ENCODE data around the gene AGBL1. TPM values are rescaled to one million over a fixed set of nuclear protein-coding genes. Genes with fewer than 3 reads are reported as not detected.
A peak's percentile ranks its signal among the peaks of the same experiment; 100 is the strongest.

AGBL1 gene
- total and polyA plus RNA-seq, 2 donors: 1.5 TPM; not detected in 1

DNA sequence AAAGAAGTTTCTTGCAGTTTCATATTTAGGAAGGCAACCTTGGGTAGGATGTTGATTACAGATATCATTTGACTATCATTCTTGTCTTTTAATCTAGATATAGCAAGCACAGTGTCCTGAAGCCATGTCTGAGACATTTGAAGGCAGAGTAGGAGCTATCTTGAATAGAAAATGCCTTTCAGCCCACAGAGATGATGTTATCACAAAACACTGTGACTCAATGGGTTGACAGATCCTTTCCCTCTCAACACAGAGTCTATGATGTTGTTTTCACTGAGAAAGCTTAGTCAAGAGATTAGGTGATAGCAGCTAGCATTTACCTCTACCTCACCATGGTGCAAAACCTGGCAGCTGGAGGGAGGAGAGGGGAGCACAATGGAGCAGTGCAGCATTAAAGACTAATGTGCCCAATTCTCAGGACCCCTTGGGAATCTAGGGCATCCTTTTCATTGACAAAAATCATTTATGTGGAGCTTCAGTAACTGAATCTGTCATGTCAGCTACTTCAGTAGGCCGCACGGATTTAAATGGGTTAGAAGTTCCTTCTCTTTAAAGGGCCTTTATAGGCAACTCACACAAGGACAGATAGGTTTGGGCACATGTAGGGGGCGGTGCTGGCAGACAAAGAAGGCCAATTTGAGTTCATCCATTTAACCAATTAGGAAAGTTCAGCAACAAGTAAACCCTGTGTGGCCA, 121.8 kb downstream of the AGBL1 start:
- WGBS: 93% methylated on average over 3 of the region's 3 CpGs
- Histone ChIP-seq H3K4me1 (ENCODE audit: insufficient read depth) (no peaks in the 10 kb centered on the region), H3K4me3 (ENCODE audit: low read depth, low read length) (no peak overlapping the region), H3K27ac (ENCODE audit: low read depth) (no peak overlapping the region), H3K36me3 (ENCODE audit: insufficient read depth) (no peaks in the 10 kb centered on the region)
- DNase-seq (ENCODE audit: extremely low spot score): no peak

DNA sequence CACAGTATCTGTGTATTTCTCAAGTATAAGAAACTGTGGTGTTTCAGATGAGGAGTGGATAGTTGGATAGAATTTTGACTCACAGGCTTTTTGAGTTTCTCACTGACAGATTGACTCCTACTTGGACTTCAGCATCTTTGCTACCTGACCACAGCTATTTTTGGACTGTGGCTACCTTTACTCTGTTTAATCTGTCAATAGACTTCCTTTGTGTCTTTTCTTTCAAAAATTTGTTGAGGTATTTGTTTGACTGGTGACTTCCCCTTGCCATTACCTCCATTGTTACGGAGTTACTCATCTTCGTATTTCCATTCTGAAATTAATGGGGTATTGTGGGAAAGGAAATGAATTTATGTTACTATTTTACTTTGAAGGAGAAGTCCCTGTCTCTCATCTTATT, 123.8 kb downstream of the AGBL1 start:
- 73% methylated on average over 2 of the region's 2 CpGs for WGBS
- no peaks in the 10 kb centered on the region for H3K4me1 ChIP-seq (ENCODE audit: insufficient read depth)
- H3K4me3 ChIP-seq (ENCODE audit: low read depth, low read length): no peak overlapping the region
- DNase-seq (ENCODE audit: extremely low spot score): no peak
- no peaks in the 10 kb centered on the region for H3K36me3 ChIP-seq (ENCODE audit: insufficient read depth)
- H3K27ac ChIP-seq (ENCODE audit: low read depth): no peak overlapping the region

DNA sequence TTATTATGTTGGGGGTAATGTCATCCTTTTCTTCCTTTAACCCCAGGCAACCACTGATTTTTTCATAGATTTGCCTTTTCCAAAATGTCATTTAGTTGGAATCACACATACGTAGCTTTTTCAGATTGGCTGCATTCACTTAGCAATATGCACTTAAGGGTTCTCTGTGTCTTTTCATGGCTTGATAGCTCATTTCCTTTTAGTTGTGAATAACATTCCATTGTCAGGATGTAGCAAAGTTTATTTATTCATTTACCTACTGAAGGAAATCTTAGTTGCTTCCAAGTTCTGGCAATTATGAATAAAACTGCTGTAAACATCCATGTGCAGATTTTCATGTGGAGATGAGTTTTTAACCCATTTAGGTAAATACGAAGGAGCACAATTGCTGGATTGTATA, 125.4 kb downstream of the AGBL1 start:
- 56% methylated on average over 2 of the region's 2 CpGs for WGBS
- Histone ChIP-seq H3K36me3 (ENCODE audit: insufficient read depth) (no peaks in the 10 kb centered on the region), H3K4me3 (ENCODE audit: low read depth, low read length) (no peak overlapping the region), H3K27ac (ENCODE audit: low read depth) (no peak overlapping the region), H3K4me1 (ENCODE audit: insufficient read depth) (no peaks in the 10 kb centered on the region)
- no peak for DNase-seq (ENCODE audit: extremely low spot score)

DNA sequence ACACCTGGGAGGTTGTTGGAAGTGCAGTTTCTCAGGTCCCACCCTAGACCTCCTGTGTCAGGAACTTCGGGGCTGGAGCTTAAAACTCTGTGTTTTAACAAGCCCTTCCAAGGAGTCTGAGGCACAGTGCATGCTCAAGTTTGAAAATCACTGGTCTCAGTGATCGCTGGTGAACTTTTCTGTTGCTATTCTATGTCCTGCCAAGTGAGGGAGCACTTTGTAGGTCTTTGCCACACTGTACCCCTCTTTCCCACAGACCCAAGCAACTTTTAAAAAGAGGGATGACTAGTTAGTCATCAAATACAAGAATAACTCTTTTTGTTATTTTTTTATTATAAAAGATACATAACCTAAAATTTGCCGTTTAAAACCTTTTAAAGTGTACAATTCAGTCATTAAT, 133.7 kb downstream of the AGBL1 start:
- no peak overlapping the region for H3K4me3 ChIP-seq (ENCODE audit: low read depth, low read length)
- DNase-seq (ENCODE audit: extremely low spot score): no peak
- no peaks in the 10 kb centered on the region for H3K36me3 ChIP-seq (ENCODE audit: insufficient read depth)
- no peaks in the 10 kb centered on the region for H3K4me1 ChIP-seq (ENCODE audit: insufficient read depth)
- no peak overlapping the region for H3K27ac ChIP-seq (ENCODE audit: low read depth)
- WGBS: 71% methylated on average over 3 of the region's 3 CpGs

DNA sequence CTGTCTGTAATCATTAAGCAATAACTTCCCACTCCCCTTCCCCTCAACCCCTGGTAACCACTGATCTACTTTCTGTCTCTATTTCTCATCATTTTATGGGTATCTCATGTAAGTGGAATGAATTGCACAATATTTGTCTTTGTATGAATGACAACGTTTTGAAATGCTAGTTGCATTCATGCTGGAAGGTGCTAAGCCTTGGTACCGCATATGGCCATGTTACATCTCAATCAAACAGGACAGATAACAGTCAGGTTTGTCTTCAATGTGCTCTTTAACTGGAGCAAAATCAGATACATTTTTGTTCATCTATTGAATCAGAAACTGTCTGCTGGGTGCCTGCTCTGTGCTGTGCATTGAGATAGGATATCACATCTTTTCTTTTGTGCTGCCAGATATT, 134.2 kb downstream of the AGBL1 start:
- Histone ChIP-seq H3K36me3 (ENCODE audit: insufficient read depth) (no peaks in the 10 kb centered on the region), H3K4me1 (ENCODE audit: insufficient read depth) (no peaks in the 10 kb centered on the region), H3K27ac (ENCODE audit: low read depth) (no peak overlapping the region), H3K4me3 (ENCODE audit: low read depth, low read length) (no peak overlapping the region)
- WGBS: 77% methylated on average over 2 of the region's 2 CpGs
- no peak for DNase-seq (ENCODE audit: extremely low spot score)

DNA sequence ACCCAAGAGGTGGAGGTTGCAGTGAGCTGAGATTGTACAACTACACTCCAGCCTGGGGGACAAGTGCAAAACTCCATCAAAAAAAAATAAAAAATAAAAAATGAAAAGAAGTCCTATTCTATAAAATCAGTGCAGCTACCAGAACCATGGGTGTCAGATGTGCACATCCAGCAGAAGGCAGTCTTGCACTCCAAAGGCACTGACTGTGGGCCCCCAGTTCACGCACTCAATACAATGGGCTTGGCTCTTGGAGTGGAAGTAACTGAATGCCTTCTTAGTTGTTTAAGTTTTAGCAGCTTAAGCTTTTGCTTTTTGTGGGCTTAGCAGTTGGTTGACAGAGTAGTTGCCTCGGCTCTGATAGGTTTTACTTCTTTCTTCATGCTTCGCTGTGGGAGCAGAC, 141.4 kb downstream of the AGBL1 start:
- Histone ChIP-seq H3K4me1 (ENCODE audit: insufficient read depth) (no peaks in the 10 kb centered on the region), H3K4me3 (ENCODE audit: low read depth, low read length) (no peak overlapping the region), H3K27ac (ENCODE audit: low read depth) (no peak overlapping the region), H3K36me3 (ENCODE audit: insufficient read depth) (no peaks in the 10 kb centered on the region)
- 84% methylated on average over 3 of the region's 3 CpGs for WGBS
- no peak for DNase-seq (ENCODE audit: extremely low spot score)

DNA sequence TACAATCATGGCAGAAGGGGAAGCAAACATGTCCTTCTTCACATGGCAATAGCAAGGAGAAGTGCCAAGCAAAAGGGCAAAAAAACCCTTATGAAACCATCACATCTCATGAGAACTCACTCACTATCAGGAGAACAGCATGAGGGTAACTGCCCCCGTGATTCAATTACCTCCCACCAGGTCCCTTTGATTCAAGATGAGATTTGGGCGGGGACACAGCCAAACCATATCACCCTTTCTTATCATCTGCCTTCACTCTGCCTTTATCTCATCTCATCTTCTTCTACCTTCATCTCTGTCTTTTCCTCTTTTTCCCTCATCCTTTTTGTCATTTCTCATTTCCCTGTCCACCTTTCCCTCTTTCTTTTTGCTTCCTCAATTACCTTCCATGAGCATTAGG, 149.6 kb downstream of the AGBL1 start:
- H3K4me1 ChIP-seq (ENCODE audit: insufficient read depth): no peaks in the 10 kb centered on the region
- no peak overlapping the region for H3K27ac ChIP-seq (ENCODE audit: low read depth)
- no peaks in the 10 kb centered on the region for H3K36me3 ChIP-seq (ENCODE audit: insufficient read depth)
- H3K4me3 ChIP-seq (ENCODE audit: low read depth, low read length): no peak overlapping the region
- WGBS: 86% methylated on average over 2 of the region's 2 CpGs
- no peak for DNase-seq (ENCODE audit: extremely low spot score)

DNA sequence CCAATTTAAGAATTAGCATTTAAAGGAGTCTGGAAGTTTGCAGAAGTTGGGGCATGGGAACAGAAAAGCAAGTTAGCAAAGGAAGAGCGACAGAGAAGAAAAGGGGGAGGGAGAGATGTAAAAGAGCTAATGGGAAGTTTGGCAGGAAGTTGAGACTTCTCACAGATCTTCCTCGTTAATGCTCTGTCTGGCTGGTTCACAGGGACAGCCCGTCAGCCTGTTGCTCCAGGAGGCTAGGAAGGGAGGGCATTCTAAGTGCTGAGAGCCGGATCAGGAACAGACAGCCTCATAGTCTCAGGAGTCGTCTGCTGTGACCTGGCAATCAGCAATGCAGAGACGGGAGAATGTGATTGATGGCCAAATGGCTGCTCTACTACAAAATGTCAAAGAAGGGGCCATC, 150.3 kb downstream of the AGBL1 start:
- Histone ChIP-seq H3K4me3 (ENCODE audit: low read depth, low read length) (no peak overlapping the region), H3K27ac (ENCODE audit: low read depth) (no peak overlapping the region), H3K36me3 (ENCODE audit: insufficient read depth) (no peaks in the 10 kb centered on the region), H3K4me1 (ENCODE audit: insufficient read depth) (no peaks in the 10 kb centered on the region)
- WGBS: 40% methylated on average over 6 of the region's 6 CpGs
- DNase-seq (ENCODE audit: extremely low spot score): peak; percentile 21

DNA sequence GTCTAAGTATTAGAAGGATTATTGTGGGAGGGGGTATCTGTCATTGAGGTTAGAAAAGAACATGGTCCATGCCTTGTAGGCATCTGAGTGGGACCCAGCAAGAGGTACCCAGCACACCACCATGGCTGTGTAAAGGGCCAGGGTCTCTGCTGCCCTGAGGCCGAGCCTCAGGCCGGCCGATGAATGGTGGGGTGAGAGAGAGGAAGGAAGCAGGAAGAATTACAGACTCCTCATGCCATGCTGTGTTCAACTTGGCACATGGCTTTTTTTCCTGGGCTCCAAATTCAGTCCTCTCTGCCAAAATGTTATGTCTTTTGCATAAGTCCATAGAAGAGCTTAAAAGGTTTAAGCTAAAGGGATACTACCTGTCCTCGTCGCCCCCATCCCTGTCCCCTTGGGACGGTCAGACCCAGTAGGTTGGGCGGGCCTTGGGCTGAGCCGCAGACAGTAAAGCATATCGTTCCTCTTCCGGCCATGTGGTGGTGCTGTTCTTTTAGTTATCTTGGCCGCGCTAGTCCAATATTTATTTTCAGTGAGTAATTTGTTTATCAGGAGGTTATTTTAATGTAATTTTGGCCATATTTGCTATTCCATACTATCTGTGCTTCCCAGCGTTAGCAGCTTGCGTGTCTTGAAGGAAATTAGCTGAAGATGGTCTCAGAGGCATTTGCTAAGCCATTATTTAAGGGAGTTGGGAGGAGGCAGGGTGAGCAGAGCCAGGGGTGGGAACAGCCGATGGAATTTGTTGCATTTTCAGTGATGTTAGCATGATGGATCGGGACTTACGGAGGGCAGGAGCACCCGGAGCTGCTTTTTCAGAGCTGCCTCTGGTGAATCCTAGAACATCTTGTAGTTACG, 152.4 kb downstream of the AGBL1 start:
- H3K4me3 ChIP-seq (ENCODE audit: low read depth, low read length): no peak overlapping the region
- DNase-seq (ENCODE audit: extremely low spot score): peak; percentile 10
- no peaks in the 10 kb centered on the region for H3K36me3 ChIP-seq (ENCODE audit: insufficient read depth)
- H3K4me1 ChIP-seq (ENCODE audit: insufficient read depth): no peaks in the 10 kb centered on the region
- 7% methylated on average over 19 of the region's 19 CpGs for WGBS
- no peak overlapping the region for H3K27ac ChIP-seq (ENCODE audit: low read depth)

DNA sequence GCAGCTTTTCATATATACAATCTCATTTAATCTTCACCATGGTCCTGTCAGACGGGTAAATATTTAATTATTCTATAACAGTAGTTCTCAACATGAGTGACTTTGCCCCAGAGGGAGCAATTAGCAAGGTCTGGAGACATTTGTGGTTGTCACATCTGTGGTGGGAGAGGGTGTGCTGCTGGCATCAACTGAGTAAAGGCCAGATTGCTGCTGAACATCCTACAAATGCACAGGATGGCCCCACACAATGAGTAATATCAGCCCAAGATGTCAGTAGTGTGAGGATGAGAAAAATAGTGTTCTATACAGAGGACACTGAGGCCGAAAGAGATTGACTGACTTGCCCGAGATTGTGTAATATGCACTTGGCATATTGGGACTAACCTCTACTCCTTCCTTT, 156.0 kb downstream of the AGBL1 start:
- WGBS: 80% methylated on average over 3 of the region's 3 CpGs
- no peak overlapping the region for H3K4me3 ChIP-seq (ENCODE audit: low read depth, low read length)
- no peaks in the 10 kb centered on the region for H3K36me3 ChIP-seq (ENCODE audit: insufficient read depth)
- no peak overlapping the region for H3K27ac ChIP-seq (ENCODE audit: low read depth)
- H3K4me1 ChIP-seq (ENCODE audit: insufficient read depth): no peaks in the 10 kb centered on the region
- DNase-seq (ENCODE audit: extremely low spot score): no peak

DNA sequence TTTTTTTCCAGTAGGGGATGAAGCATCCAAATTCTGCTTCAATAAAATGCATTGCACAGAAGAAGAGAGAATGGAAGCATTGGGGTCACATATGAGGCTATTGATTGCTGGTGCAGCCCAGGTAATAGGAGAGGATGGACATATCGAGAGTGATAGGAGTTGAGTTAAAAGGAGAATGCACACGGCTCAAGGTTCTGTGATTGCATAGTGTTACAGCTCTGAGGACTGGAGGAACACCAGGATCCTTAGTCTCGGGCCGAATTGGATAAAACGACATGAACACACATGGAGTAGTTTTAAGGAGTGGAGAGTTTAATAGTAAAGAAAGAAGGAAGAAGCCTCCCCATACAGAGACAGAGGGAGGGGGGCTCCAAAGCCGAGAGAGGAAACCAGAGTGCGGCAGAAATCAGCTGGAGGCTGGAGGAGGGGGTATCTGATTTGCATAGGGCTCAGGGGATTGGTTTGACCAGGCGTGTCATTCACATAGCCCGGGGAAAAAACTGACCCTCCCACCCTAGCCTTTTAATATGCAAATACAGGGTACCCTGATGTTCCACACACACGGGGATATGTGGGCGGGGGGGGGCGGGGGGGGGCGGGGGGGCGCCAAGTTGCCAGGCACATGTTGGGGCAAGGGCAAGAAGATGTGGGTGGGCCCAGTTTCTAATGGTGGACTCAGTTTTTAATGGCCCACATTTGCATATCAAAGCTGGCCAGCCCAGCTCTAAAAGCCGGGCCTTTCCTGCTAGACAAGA, 156.9 kb downstream of the AGBL1 start:
- H3K4me3 ChIP-seq (ENCODE audit: low read depth, low read length): no peak overlapping the region

DNA sequence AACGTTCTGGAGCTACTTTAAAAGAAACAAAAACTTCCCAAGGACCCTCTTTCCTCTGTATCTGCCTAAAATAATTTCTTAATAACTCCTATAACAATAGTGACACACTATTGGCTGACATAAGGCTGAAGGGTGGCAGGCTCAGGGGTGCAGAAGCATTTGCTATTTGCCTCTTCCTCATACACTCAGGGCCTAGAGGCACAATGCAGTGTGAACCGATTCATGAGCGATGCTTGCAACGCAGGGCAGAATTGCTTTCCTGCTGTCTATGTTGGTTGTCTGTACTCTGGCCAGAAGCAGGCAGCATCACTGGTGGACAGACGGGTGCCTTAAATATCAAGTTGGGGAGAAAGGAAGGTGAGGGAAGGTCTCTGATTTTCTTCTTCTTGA, 157.4 kb downstream of the AGBL1 start:
- Histone ChIP-seq H3K27ac (ENCODE audit: low read depth) (no peak overlapping the region), H3K36me3 (ENCODE audit: insufficient read depth) (no peaks in the 10 kb centered on the region), H3K4me1 (ENCODE audit: insufficient read depth) (no peaks in the 10 kb centered on the region), H3K4me3 (ENCODE audit: low read depth, low read length) (no peak overlapping the region)
- WGBS: 76% methylated on average over 5 of the region's 5 CpGs
- no peak for DNase-seq (ENCODE audit: extremely low spot score)

More for the DNA sequence above, 156.9 kb downstream of the AGBL1 start:
- peak; percentile 6 for DNase-seq (ENCODE audit: extremely low spot score)
- Histone ChIP-seq H3K36me3 (ENCODE audit: insufficient read depth) (no peaks in the 10 kb centered on the region), H3K27ac (ENCODE audit: low read depth) (no peak overlapping the region), H3K4me1 (ENCODE audit: insufficient read depth) (no peaks in the 10 kb centered on the region)
- WGBS: 37% methylated on average over 12 of the region's 15 CpGs

DNA sequence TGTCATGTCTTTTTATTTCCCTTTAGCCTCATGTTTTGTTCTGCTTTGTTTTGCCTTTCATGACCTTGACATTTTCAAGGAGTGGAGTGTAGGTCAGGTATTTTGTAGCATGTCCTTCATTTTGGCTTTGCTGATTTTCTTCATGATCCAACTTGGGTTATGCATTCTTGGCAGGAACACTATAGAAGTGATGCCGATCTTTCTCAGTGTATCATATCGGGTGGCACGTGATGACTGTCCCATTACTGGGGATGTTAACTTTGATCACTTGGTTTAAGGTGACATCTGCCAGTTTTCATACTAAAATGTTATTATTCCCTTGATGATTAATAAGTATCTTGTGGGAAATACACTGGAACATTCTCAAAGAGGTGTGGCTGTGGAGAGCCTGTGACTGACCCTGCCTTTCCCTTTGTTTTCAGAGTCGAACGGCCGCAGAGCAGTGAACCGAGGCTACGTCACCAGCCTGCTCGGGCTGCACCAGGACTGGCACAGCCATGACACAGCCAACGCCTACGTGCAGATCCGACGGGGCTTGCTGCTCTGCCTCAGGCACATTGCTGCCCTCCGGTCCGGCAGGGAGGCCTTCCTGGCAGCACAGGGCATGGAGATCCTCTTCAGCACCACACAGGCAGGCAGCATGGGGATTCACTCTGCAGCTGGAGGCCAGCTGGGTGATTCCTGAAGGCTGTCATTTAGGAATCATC, 167.7 kb downstream of the AGBL1 start:
- Histone ChIP-seq H3K4me3 (ENCODE audit: low read depth, low read length) (no peak overlapping the region), H3K4me1 (ENCODE audit: insufficient read depth) (no peaks in the 10 kb centered on the region), H3K36me3 (ENCODE audit: insufficient read depth) (no peaks in the 10 kb centered on the region), H3K27ac (ENCODE audit: low read depth) (no peak overlapping the region)
- DNase-seq (ENCODE audit: extremely low spot score): no peak
- 90% methylated on average over 15 of the region's 15 CpGs for WGBS

Data from urinary bladder (tissue), 4 donors.